BJ (cell line): ENCODE measurements around the gene KMT2C. TPM values are rescaled to one million over a fixed set of nuclear protein-coding genes. Genes with fewer than 3 reads are reported as not detected.
"Not testable (repeated sequence)": the region's sequence is repeated elsewhere in the genome, so short reads cannot be mapped to it uniquely, and the experiment has no call there.

Source experiments
- CTCF ChIA-PET: fragments of 350-600 bp; formaldehyde crosslinking; extraction: SDS; loops from one replicate; lab custom pipeline; 2021; ENCODE audit warnings: antibody characterized with exemption, inconsistent platforms; lab: Yijun Ruan, JAX
- POLR2A ChIA-PET: fragments of 300-600 bp; sonication (Branson Sonifier 250); formaldehyde crosslinking; extraction: SDS; loops from one replicate; lab custom pipeline; 2021; ENCODE audit warnings: antibody characterized with exemption; lab: Charles Lee
- DNase-seq: peaks from one replicate; pipeline ENCODE4 v3.0.0-alpha.2; 2011; ENCODE audit warnings: low read depth
- H3K27me3 ChIP-seq: 2 replicates; pipeline ENCODE4 v1.6.0; 2011; ENCODE audit warnings: low read length; ENCODE audit not compliant: control insufficient read depth, insufficient read depth
- H3K36me3 ChIP-seq: 2 replicates; pipeline ENCODE4 v1.5.1; 2011; ENCODE audit warnings: low read length; ENCODE audit not compliant: control insufficient read depth, insufficient read depth
- H3K4me3 ChIP-seq: 2 replicates; pipeline ENCODE4 v1.5.1; 2011; ENCODE audit warnings: low read depth, mild to moderate bottlenecking, control low read depth, low read length
- polyA plus RNA-seq: library from polyadenylated mRNA; depleted of rRNA; stranded (reverse); fragments of >200 nt; gene quantifications from 2 replicates; pipeline ENCODE4 v1.2.3, GENCODE V29; 2011
- TF ChIP-seq, protein P1 (sequence below): IDR thresholded peaks from 2 replicates; pipeline ENCODE4 v1.5.1; 2011; ENCODE audit warnings: low read depth, mild to moderate bottlenecking, control low read depth, inconsistent platforms, low read length, moderate library complexity; ENCODE audit not compliant: insufficient read depth

The KMT2C gene
- polyA plus RNA-seq, 1 experiment, result 6.9 TPM

DNA sequence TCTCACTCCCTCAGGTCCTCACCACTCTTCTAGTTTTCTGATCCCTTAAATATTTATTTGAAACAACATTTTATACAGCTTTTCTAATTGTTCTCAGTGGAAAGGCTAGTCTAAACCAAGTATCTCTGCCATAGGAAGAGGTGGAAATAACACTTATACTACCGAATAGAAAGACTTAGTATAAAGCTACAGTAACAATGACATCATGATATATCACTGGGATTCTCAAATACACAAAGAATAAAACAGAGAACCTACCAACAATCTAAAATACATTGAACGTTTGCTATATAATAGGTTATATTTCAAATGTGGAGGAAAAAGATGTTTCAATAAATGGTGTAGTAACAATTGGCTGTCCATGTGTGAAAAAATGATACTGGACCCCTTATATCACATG, 142.9 kb downstream of the KMT2C start:
- no peaks in the 10 kb centered on the region for H3K27me3 ChIP-seq
- ChIA-PET CTCF (no interaction called here), POLR2A (no interaction called here)
- no peak for DNase-seq
- no peaks in the 10 kb centered on the region; the same call in 1 of the 2 replicates for H3K36me3 ChIP-seq
- H3K4me3 ChIP-seq, result no peak overlapping the region
- TF ChIP-seq, protein P1, sequence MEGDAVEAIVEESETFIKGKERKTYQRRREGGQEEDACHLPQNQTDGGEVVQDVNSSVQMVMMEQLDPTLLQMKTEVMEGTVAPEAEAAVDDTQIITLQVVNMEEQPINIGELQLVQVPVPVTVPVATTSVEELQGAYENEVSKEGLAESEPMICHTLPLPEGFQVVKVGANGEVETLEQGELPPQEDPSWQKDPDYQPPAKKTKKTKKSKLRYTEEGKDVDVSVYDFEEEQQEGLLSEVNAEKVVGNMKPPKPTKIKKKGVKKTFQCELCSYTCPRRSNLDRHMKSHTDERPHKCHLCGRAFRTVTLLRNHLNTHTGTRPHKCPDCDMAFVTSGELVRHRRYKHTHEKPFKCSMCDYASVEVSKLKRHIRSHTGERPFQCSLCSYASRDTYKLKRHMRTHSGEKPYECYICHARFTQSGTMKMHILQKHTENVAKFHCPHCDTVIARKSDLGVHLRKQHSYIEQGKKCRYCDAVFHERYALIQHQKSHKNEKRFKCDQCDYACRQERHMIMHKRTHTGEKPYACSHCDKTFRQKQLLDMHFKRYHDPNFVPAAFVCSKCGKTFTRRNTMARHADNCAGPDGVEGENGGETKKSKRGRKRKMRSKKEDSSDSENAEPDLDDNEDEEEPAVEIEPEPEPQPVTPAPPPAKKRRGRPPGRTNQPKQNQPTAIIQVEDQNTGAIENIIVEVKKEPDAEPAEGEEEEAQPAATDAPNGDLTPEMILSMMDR, result no peak

DNA sequence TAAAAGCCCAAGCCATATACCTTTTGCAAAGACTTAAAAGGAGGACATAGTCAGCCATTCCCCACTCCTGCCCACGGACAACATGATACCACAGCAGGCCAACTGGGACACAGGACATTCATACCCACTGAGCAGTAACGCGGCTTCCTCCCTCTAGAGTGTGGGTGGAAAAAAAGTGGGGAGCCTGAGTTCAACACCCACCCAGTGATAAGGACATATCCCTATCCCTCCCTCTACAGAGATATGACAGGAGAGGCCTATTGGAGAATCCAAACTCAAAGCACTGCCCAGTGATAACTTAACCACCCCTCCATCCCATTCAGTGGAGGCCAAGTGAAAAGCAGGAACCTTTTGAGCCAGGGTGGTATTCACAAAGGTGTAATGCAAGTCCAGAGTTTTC, 148.8 kb downstream of the KMT2C start:
- POLR2A ChIA-PET, H3K36me3 ChIP-seq, CTCF ChIA-PET, H3K27me3 ChIP-seq, DNase-seq, H3K4me3 ChIP-seq: not testable (repeated sequence)

DNA sequence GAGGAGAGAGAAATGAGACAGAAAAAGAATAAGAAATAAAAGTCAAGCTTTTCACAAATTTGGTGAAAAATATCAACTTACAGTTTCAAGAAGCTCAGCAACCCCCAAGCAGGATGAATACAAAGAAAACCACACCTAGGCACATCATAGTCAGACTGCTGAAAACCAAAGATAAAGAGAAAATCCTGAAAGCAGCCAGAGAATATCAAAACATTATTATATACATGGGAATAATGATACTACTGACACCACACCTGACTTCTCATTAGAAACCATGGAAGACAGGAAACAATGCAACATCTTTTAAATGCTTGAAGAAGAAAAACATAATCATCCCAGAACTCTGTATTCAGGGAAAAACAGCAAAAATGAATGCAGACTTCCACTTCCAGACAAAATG, 149.6 kb downstream of the KMT2C start:
- H3K4me3 ChIP-seq, CTCF ChIA-PET, H3K36me3 ChIP-seq, H3K27me3 ChIP-seq, DNase-seq, POLR2A ChIA-PET: not testable (repeated sequence)

DNA sequence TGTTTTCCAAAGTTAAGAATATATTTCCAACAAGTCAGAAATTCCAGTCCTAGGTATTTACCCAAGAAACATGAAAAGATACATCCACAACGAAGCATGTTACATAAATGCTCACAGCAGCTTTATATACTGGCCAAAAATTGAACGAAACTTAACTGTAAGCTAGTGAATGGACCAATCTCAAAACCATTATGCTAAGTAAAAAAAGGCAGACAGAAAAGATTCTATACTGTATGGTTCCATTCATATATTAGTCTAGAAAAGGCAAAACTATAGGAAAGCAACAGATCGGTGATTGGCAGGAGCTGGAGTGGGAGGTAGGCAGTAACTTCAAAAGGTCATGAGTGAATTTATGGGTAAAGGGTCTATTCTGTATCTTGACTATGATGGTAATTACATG, 150.8 kb downstream of the KMT2C start:
- DNase-seq, H3K27me3 ChIP-seq, H3K4me3 ChIP-seq, POLR2A ChIA-PET, H3K36me3 ChIP-seq, CTCF ChIA-PET: not testable (repeated sequence)

DNA sequence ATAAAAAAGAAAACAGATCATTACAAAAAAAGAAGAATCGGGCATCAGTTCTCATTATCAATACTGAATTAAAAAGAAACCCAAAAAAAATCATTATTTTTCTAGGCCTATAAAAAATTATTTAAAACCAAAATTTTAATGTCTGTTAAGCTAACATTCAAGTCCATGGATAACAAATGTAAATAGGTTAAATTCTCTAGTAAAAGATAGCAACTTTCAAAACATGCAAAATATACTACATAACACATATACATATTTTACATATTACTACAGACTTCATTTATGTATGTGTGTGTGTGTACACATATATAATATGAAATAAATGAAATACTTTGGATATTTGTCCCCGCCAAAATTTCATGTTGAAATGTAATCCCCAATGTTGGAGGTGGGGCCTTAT, 158.1 kb downstream of the KMT2C start:
- not testable (repeated sequence) for DNase-seq

DNA sequence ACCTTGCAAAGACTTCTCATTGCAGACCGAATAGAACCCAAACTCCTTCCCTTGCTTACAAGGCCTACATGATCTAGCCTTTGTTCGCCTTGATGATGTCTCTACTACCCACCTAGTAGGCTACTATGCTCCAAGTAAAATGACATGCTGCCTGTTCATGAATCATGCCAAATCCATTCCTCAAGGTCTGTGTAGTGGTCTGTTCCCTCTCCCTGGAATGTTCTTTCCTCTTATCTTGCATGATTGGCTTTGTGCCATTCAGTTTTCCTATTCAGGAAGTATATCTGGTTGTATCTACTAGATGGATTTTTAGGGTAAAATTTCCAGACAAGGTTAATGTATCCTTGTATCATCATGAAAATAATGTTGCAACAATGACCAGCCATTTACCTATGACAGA, 165.4 kb downstream of the KMT2C start:
- DNase-seq, H3K27me3 ChIP-seq, H3K4me3 ChIP-seq, POLR2A ChIA-PET, H3K36me3 ChIP-seq, CTCF ChIA-PET: not testable (repeated sequence)

More for the DNA sequence above, 158.1 kb downstream of the KMT2C start:
- H3K4me3 ChIP-seq, H3K27me3 ChIP-seq, POLR2A ChIA-PET, CTCF ChIA-PET, H3K36me3 ChIP-seq: not testable (repeated sequence)

DNA sequence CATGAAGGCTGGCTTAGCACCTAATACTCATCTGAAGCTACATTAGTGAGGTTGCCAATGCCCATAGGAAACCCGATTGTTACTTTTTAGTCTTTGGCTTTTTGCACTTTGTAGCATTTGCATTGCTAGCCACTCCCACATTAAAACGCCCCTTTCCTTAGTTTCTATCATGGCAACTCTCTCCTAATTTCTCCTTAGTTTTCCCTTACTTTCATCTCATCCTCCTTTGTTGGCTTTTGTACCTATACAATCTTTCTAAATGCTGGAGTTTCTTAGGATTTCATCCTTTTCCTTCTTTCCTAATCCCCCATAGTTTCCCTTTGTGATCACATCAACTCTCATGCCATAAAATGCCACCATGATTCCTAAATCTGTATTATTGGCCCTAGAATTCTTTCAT, 168.9 kb downstream of the KMT2C start:
- H3K36me3 ChIP-seq, CTCF ChIA-PET, H3K4me3 ChIP-seq, POLR2A ChIA-PET, DNase-seq, H3K27me3 ChIP-seq: not testable (repeated sequence)

DNA sequence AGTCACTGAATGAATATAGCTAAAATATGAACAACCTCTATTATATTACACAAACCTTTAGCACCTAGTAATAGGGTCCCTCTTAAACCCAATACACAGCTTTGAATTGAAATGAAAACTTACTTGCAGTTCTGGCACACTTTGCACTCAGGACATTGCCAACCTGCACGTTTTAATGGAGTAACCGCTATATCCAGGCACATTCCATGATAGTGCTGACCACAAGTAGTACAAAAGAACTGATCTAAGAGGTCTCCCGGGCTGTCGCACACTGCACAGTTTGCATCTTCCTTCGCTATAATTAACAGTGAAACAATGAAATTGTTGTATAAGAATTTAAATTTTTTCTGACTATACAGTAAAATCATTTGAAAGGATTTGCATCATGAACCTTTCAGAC, 170.9 kb downstream of the KMT2C start:
- H3K36me3 ChIP-seq, CTCF ChIA-PET, POLR2A ChIA-PET, DNase-seq, H3K27me3 ChIP-seq, H3K4me3 ChIP-seq: not testable (repeated sequence)

DNA sequence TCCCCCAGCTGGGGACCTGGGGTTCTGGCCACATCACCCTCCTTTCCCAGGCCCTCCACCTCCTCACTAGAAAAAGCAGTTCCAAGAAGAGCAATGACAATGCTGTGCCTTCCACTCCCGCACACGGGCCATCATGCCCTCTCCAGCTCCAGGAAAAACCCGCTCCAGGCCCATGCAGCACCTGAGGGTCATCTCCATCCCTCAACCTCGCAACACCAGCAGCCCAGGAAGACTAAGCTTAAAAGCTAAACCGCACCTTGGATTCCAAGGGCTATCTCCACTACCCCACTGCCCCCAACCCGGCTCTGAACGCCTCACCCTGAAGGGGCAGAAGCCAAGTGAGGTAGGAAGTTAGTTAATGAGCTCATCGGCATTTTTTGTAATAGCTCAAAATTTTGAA, 173.7 kb downstream of the KMT2C start:
- DNase-seq, H3K36me3 ChIP-seq, H3K4me3 ChIP-seq, POLR2A ChIA-PET, H3K27me3 ChIP-seq: not testable (repeated sequence)
- CTCF ChIA-PET, result interaction anchor here (1.1 kb wide), 1 partner anchor 75 kb away, joined by 3 read pairs; no protein-coding TSS in a partner anchor

DNA sequence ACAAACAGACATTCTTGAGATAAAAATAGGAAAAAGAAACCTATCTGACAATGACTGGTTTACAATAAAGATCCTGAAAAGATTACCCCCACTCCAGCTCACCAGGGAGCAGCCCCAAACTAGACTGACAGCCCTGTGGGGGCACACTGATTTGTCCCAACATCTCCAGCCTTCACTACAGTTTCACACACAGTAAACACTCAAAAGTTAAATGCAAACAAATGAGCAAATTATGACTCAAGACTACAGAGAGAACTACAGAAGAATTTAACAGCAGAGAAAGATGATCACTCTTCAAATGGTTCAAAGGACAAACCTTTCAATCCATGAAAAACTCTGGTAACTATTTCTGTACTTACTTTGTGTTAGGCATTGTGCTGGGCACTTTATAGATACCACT, 176.2 kb downstream of the KMT2C start:
- H3K27me3 ChIP-seq, DNase-seq, H3K36me3 ChIP-seq, POLR2A ChIA-PET, CTCF ChIA-PET, H3K4me3 ChIP-seq: not testable (repeated sequence)

DNA sequence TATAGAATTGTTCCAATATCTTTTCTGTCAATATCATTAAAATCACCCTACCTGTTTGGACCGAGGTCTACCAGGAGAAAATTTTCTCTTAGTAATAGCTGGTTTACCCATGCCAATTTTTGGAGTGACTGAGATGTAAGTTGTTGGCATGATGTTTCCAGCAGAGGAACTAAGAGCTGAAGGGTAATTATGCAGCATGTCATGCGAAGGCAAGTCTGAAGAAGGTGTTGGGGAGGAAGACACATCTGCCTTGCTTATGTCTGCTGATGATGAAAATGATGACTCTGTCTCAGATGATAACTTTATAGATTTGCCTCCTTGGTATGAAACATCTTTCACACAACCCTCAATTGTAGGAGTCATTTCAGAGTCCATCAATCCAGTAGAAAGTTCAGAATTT, 188.0 kb downstream of the KMT2C start:
- POLR2A ChIA-PET, result not testable (repeated sequence)

DNA sequence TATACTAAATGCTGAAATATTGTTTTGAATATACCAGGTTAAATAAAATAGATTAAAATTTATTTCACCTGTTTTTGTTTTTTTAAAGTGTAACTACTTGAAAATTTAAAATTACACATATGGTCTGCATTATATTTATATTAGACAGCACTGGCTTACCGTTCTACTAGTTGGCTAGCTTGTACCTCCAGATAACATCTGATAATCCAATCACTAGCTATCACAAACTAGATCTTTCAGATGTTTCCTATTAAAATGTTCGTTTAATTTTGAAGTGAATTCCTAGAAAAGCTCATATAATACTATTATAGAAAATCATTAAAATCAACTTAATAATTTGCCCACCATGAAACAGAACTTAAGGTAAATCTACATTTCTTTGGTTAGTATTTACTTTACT, 190.4 kb downstream of the KMT2C start:
- H3K4me3 ChIP-seq, DNase-seq, H3K27me3 ChIP-seq, POLR2A ChIA-PET, H3K36me3 ChIP-seq: not testable (repeated sequence)
- CTCF ChIA-PET, result interaction anchor here (0.6 to 1.1 kb wide), 2 partner anchors 12 to 461 kb away, joined by 3 read pairs; no protein-coding TSS in a partner anchor

More for the DNA sequence above, 188.0 kb downstream of the KMT2C start:
- H3K4me3 ChIP-seq, H3K27me3 ChIP-seq, H3K36me3 ChIP-seq, CTCF ChIA-PET, DNase-seq: not testable (repeated sequence)

DNA sequence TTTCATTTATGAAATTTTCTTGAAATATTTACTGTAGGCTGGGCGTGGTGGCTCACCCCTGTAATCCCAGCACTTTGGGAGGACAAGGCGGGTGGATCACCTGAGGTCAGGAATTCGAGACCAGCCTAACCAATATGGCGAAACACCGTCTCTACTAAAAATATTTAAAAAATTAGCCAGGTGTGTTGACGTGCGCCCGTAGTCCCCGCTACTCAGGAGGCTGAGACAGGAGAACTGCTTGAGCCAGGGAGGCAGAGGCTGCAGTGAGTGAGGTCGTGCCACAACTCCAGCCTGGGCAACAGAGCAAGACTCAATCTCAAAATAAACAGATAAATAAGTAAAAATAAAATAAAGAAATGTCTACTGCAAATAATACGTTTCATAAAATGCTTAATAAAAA, 192.3 kb downstream of the KMT2C start:
- H3K27me3 ChIP-seq, CTCF ChIA-PET, H3K4me3 ChIP-seq, DNase-seq, H3K36me3 ChIP-seq, POLR2A ChIA-PET: not testable (repeated sequence)
